NT2/D1 (cell line): ENCODE data around the gene EEFSEC.

Experiments used
- SUZ12 ChIP-seq: IDR thresholded peaks from 2 replicates; pipeline ENCODE4 v1.6.1; 2011; ENCODE audit not compliant: insufficient read length, insufficient read depth; ENCODE audit errors: extremely low read depth
- YY1 ChIP-seq: IDR thresholded peaks from 2 replicates; pipeline ENCODE4 v1.6.1; 2011; ENCODE audit not compliant: insufficient read length, insufficient read depth
- ZNF274 ChIP-seq: IDR thresholded peaks from 2 replicates; pipeline ENCODE4 v1.6.1; 2011; ENCODE audit warnings: mild to moderate bottlenecking, low read depth, low read length

DNA sequence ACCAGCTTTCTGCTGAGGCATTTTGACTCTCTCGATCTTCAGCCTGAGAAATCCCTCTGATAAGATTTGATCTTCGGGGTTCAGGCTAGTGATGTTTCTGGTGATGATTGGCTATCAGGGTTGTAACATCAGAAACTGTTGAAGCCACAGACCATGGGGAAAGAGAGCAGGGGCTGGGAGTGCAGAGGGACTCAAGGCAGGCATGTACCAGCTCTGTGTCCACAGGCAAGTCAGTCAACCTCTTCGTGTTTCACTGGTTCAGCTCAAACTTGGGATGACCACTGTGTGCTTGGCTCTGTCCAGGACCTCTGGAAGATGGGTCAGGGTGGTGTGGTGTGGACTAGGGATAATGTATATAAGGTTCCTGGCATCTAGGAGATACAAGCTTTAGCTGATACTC, 116.5 kb downstream of the EEFSEC start:
- TF ChIP-seq ZNF274 = no peak
- no peak for TF ChIP-seq YY1
- no peak for TF ChIP-seq SUZ12
